Frontal cortex (tissue), 1 donor: ENCODE data around the gene GRB14. TPM values are rescaled to one million over a fixed set of nuclear protein-coding genes. Genes with fewer than 3 reads are reported as not detected.

Experiments
- total RNA-seq: library from RNA; depleted of rRNA; stranded (reverse); fragments of >200 nt; gene quantifications from one replicate; pipeline ENCODE4 v1.2.3, GENCODE V29; 2014

The GRB14 gene
- total RNA-seq, 1 donor from 2014 or later = 15.1 TPM

Other genes with a start within 250 kb of the GRB14 start
- 3.3 TPM for gene COBLL1, start 220.3 kb upstream of the GRB14 start, total RNA-seq